Gastrocnemius medialis (tissue), 4 donors: ENCODE results near the gene NEK1.

Experiments used
- POLR2A ChIP-seq, 2 donors: fragments of 450-650 bp; IDR thresholded peaks; one replicate each; pipeline ENCODE4 v1.6.1; 2017; ENCODE audit warnings: antibody characterized with exemption in 2 of 2, mild to moderate bottlenecking in 2 of 2, moderate library complexity in 2 of 2
- TF ChIP-seq, protein P1 (sequence below), 5 experiments: fragments of 450-650 bp in 3 of 5; fragments of 200-600 bp in 2 of 5; sonication (generic) in 2 of 5; IDR thresholded peaks in 4 of 5; conservative IDR thresholded peaks in 1 of 5; 1 replicate in 4 of 5; 2 replicates in 1 of 5; pipeline ENCODE4 v1.5.1; 2016 to 2019; ENCODE audit warnings: antibody characterized with exemption in 5 of 5, mild to moderate bottlenecking in 3 of 5, moderate library complexity in 3 of 5

DNA sequence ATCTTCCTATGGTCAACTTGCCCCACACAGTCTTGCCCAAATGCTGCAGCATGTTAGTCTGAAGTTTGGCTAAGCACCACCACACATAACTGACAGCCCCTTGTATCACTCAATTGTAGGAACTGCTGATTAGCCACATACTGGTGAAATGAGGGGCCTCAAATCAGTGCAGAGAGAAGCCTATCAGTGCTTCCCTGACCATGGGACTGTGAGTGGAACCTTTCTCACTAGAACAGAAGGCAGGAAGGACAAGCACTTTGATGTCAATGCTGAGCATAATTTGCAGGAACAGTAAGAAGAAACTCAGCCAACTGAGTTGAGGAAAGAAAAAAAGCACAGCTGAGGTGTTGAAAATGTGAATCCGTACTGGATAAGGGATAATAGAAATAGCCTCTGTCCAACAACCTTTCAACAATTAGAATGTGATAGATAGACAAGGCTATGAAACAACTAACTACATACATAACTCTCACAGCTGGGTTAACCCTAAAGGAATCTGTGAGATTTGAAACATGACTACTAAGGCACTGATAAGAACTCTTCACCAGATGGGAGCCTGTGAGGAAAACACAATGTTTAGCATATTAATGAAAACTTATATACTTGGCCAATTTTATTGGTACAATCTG is 205.1 kb downstream of the NEK1 start:
- TF ChIP-seq, protein P1, sequence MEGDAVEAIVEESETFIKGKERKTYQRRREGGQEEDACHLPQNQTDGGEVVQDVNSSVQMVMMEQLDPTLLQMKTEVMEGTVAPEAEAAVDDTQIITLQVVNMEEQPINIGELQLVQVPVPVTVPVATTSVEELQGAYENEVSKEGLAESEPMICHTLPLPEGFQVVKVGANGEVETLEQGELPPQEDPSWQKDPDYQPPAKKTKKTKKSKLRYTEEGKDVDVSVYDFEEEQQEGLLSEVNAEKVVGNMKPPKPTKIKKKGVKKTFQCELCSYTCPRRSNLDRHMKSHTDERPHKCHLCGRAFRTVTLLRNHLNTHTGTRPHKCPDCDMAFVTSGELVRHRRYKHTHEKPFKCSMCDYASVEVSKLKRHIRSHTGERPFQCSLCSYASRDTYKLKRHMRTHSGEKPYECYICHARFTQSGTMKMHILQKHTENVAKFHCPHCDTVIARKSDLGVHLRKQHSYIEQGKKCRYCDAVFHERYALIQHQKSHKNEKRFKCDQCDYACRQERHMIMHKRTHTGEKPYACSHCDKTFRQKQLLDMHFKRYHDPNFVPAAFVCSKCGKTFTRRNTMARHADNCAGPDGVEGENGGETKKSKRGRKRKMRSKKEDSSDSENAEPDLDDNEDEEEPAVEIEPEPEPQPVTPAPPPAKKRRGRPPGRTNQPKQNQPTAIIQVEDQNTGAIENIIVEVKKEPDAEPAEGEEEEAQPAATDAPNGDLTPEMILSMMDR (IDR thresholded peaks at IDR 0.05 in 4 of 5, conservative IDR thresholded peaks at IDR 0.05 in 1 of 5) = no peak
- no peak for TF ChIP-seq POLR2A (IDR thresholded peaks at IDR 0.05)
